SJCRH30 (cell line): Measurements from ENCODE around the gene FAM90A26. TPM values are rescaled to one million over a fixed set of nuclear protein-coding genes. Genes with fewer than 3 reads are reported as not detected.

Source experiments
- total RNA-seq: library from RNA; depleted of rRNA; stranded (reverse); fragments of >200 nt; shearing (Covaris generic); gene quantifications from 2 replicates; pipeline ENCODE4 v1.2.3, GENCODE V29; 2014; rRNA removed

The FAM90A26 gene
- total RNA-seq, 1 experiment from 2014 or later, result not detected

Other genes starting within 250 kb of the FAM90A26 start
- gene USP17L10, start 40.2 kb downstream of the FAM90A26 start, total RNA-seq, result not detected in 2 replicates
- gene USP17L11, start 45.0 kb downstream of the FAM90A26 start, total RNA-seq, result not detected in 2 replicates
- gene USP17L12, start 49.7 kb downstream of the FAM90A26 start, total RNA-seq, result not detected in 2 replicates
- gene USP17L13, start 54.5 kb downstream of the FAM90A26 start, total RNA-seq, result not detected in 2 replicates
- gene USP17L15, start 64.0 kb downstream of the FAM90A26 start, total RNA-seq, result not detected in 2 replicates
- gene USP17L17, start 73.5 kb downstream of the FAM90A26 start, total RNA-seq, result not detected in 2 replicates
- gene USP17L18, start 78.2 kb downstream of the FAM90A26 start, total RNA-seq, result not detected in 2 replicates
- not detected in 2 replicates for gene USP17L19, start 83.0 kb downstream of the FAM90A26 start, total RNA-seq
- gene USP17L20, start 87.7 kb downstream of the FAM90A26 start, total RNA-seq, result not detected in 2 replicates
- gene USP17L21, start 92.5 kb downstream of the FAM90A26 start, total RNA-seq, result not detected in 2 replicates
- gene USP17L22, start 97.2 kb downstream of the FAM90A26 start, total RNA-seq, result not detected in 2 replicates
- not detected in 2 replicates for gene USP17L24, start 154.8 kb downstream of the FAM90A26 start, total RNA-seq
- not detected in 2 replicates for gene USP17L25, start 159.5 kb downstream of the FAM90A26 start, total RNA-seq
- not detected in 2 replicates for gene USP17L26, start 164.2 kb downstream of the FAM90A26 start, total RNA-seq
- gene USP17L5, start 169.0 kb downstream of the FAM90A26 start, total RNA-seq, result not detected in 2 replicates
- not detected in 2 replicates for gene USP17L27, start 173.7 kb downstream of the FAM90A26 start, total RNA-seq
- not detected in 2 replicates for gene USP17L28, start 178.5 kb downstream of the FAM90A26 start, total RNA-seq
- gene USP17L29, start 183.2 kb downstream of the FAM90A26 start, total RNA-seq, result not detected in 2 replicates
- not detected in 2 replicates for gene USP17L30, start 192.7 kb downstream of the FAM90A26 start, total RNA-seq